Measurements from ENCODE around the gene CSN3. TPM values are rescaled to one million over a fixed set of nuclear protein-coding genes. Genes with fewer than 3 reads are reported as not detected.

CSN3 gene
- polyA plus RNA-seq, 1 of the 3 experiments (the other 2 are of a cell fraction), result not detected

GRCh38 chr4:70297576-70297975, 55.2 kb downstream of the CSN3 start:
- Histone ChIP-seq H3K36me3 (replicated peaks in 1 of 2; ENCODE audit: control insufficient read depth in 1 of 2, insufficient read depth in 2 of 2, low read length in 1 of 2) (no peaks in the 10 kb centered on the region), H3K4me2 (no peak overlapping the region), H3K79me2 (ENCODE audit: insufficient read depth) (no peaks in the 10 kb centered on the region), H3K27ac (ENCODE audit: low read depth in 2 of 2, low read length in 1 of 2) (no peak overlapping the region), H3F3A (replicated peaks; ENCODE audit: insufficient read depth) (no peaks in the 10 kb centered on the region), H4K20me1 (ENCODE audit: insufficient read depth) (no peaks in the 10 kb centered on the region), H3K9me2 (no peaks in the 10 kb centered on the region), H3K9ac (no peak overlapping the region), H2AFZ (ENCODE audit: low read depth) (no peak overlapping the region), H3K4me3 (ENCODE audit: low read depth in 2 of 2, low read length in 1 of 2) (no peak overlapping the region), H3K9me3 (no peaks in the 10 kb centered on the region), H3K4me1 (ENCODE audit: control insufficient read depth in 1 of 2, insufficient read depth in 2 of 2, low read depth in 1 of 2, low read length in 1 of 2) (no peaks in the 10 kb centered on the region), H3K27me3 (ENCODE audit: insufficient read depth) (no peaks in the 10 kb centered on the region)
- POLR2A ChIA-PET, result no interaction called here
- CTCF ChIA-PET, result no interaction called here
- TF ChIP-seq GATA2 (CRISPR knock-in tag; IDR thresholded peaks at IDR 0.05), result no peak
- TF ChIP-seq IRF3 (IDR thresholded peaks at IDR 0.05; ENCODE audit: low read depth, low read length), result no peak
- DNase-seq, result no peak

- Histone ChIP-seq H3K36me3 (replicated peaks in 1 of 2; ENCODE audit: control insufficient read depth in 1 of 2, insufficient read depth in 2 of 2, low read length in 1 of 2) (no peaks in the 10 kb centered on the region), H3K27me3 (ENCODE audit: insufficient read depth) (no peaks in the 10 kb centered on the region), H3K4me2 (no peak overlapping the region), H3K27ac (ENCODE audit: low read depth in 2 of 2, low read length in 1 of 2) (no peak overlapping the region), H3K9ac (no peak overlapping the region), H2AFZ (ENCODE audit: low read depth) (no peak overlapping the region), H3F3A (replicated peaks; ENCODE audit: insufficient read depth) (no peaks in the 10 kb centered on the region), H3K79me2 (ENCODE audit: insufficient read depth) (no peaks in the 10 kb centered on the region), H3K4me3 (ENCODE audit: low read depth in 2 of 2, low read length in 1 of 2) (no peak overlapping the region), H3K4me1 (ENCODE audit: control insufficient read depth in 1 of 2, insufficient read depth in 2 of 2, low read depth in 1 of 2, low read length in 1 of 2) (no peaks in the 10 kb centered on the region), H3K9me2 (no peaks in the 10 kb centered on the region), H4K20me1 (ENCODE audit: insufficient read depth) (no peaks in the 10 kb centered on the region), H3K9me3 (no peaks in the 10 kb centered on the region)
- ChIA-PET POLR2A (no interaction called here), CTCF (no interaction called here)
- WGBS (ENCODE audit: low lambda C conversion rate), result 17% methylated on average over 1 of the region's 1 CpG
- no peak for TF ChIP-seq SIN3A (IDR thresholded peaks at IDR 0.05; ENCODE audit: borderline replicate concordance, low read depth, low read length)
- DNase-seq, result no peak
Measured at GRCh38 chr4:70298051-70298450, 55.7 kb downstream of the CSN3 start.

GRCh38 chr4:70299643-70300042, 57.2 kb downstream of the CSN3 start:
- no peak for TF ChIP-seq FOXM1 (IDR thresholded peaks at IDR 0.05; ENCODE audit: low read depth)
- no peak for TF ChIP-seq PBX3 (IDR thresholded peaks at IDR 0.05)
- TF ChIP-seq USF2 (IDR thresholded peaks at IDR 0.05; ENCODE audit: borderline replicate concordance, low read depth, low read length), result no peak
- no peak for TF ChIP-seq RCOR1 (IDR thresholded peaks at IDR 0.05; ENCODE audit: low read length)
- TF ChIP-seq EZH2phosphoT487 (IDR thresholded peaks at IDR 0.05; ENCODE audit: borderline replicate concordance, low read depth), result no peak
- TF ChIP-seq REST (IDR thresholded peaks at IDR 0.05; ENCODE audit: low read depth, low read length), result no peak
- TF ChIP-seq RXRA (IDR thresholded peaks at IDR 0.05; ENCODE audit: borderline replicate concordance, low read depth), result no peak
- TF ChIP-seq CTCF (IDR thresholded peaks at IDR 0.05), result no peak
- TF ChIP-seq CHD2 (IDR thresholded peaks at IDR 0.05; ENCODE audit: low read length, partially characterized antibody), result no peak
- H2AFZ ChIP-seq (ENCODE audit: low read depth), result no peak overlapping the region
- CTCF ChIA-PET, result no interaction called here

More at GRCh38 chr4:70299643-70300042, 57.2 kb downstream of the CSN3 start:
- DNase-seq, result no peak
- Histone ChIP-seq H3K27ac (ENCODE audit: low read depth in 2 of 2, low read length in 1 of 2) (no peak overlapping the region), H3K9me3 (no peaks in the 10 kb centered on the region), H3K27me3 (ENCODE audit: insufficient read depth) (no peaks in the 10 kb centered on the region), H3K36me3 (replicated peaks in 1 of 2; ENCODE audit: control insufficient read depth in 1 of 2, insufficient read depth in 2 of 2, low read length in 1 of 2) (no peaks in the 10 kb centered on the region), H3K4me3 (ENCODE audit: low read depth in 2 of 2, low read length in 1 of 2) (no peak overlapping the region), H3K4me1 (ENCODE audit: control insufficient read depth in 1 of 2, insufficient read depth in 2 of 2, low read depth in 1 of 2, low read length in 1 of 2) (no peaks in the 10 kb centered on the region), H3F3A (replicated peaks; ENCODE audit: insufficient read depth) (no peaks in the 10 kb centered on the region), H3K79me2 (ENCODE audit: insufficient read depth) (no peaks in the 10 kb centered on the region), H3K4me2 (no peak overlapping the region), H3K9ac (no peak overlapping the region), H3K9me2 (no peaks in the 10 kb centered on the region), H4K20me1 (ENCODE audit: insufficient read depth) (no peaks in the 10 kb centered on the region)
- 14% methylated on average over 1 of the region's 2 CpGs for WGBS (ENCODE audit: low lambda C conversion rate)
- POLR2A ChIA-PET, result no interaction called here
